ENCODE results near the gene PTAFR.

- TF ChIP-seq, protein P1, sequence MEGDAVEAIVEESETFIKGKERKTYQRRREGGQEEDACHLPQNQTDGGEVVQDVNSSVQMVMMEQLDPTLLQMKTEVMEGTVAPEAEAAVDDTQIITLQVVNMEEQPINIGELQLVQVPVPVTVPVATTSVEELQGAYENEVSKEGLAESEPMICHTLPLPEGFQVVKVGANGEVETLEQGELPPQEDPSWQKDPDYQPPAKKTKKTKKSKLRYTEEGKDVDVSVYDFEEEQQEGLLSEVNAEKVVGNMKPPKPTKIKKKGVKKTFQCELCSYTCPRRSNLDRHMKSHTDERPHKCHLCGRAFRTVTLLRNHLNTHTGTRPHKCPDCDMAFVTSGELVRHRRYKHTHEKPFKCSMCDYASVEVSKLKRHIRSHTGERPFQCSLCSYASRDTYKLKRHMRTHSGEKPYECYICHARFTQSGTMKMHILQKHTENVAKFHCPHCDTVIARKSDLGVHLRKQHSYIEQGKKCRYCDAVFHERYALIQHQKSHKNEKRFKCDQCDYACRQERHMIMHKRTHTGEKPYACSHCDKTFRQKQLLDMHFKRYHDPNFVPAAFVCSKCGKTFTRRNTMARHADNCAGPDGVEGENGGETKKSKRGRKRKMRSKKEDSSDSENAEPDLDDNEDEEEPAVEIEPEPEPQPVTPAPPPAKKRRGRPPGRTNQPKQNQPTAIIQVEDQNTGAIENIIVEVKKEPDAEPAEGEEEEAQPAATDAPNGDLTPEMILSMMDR (IDR thresholded peaks at IDR 0.05), result no peak
- TF ChIP-seq ZFX (IDR thresholded peaks at IDR 0.05; ENCODE audit: borderline replicate concordance), result no peak
Measured at GRCh38 chr1:28132171-28133167, 44.0 kb downstream of the PTAFR start.

Data from 22Rv1 (cell line).